ENCODE results near the gene SYNPR. TPM values are rescaled to one million over a fixed set of nuclear protein-coding genes. Genes with fewer than 3 reads are reported as not detected.

SYNPR gene
- total RNA-seq, 1 donor from 2014 or later: not detected

DNA sequence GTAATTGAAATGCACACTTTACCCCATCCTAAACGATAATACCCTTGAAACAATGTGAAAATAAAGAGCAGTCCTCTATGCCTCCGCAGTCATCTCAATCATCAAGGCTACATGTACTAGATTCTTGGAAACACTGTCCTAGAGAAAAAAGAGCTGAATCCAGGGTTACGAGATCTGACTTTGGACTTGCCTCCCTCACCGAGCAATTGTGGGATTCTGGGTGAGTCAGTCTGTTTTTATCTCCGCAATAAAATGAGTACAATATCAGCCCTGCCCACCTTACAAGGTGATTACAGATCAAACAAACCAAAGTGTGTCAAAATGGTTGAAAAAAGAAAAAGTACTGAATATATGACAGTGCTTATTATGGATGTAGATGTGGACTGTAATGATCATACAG lies 222.1 kb downstream of the SYNPR start:
- DNase-seq (ENCODE audit: low spot score): no peak

DNA sequence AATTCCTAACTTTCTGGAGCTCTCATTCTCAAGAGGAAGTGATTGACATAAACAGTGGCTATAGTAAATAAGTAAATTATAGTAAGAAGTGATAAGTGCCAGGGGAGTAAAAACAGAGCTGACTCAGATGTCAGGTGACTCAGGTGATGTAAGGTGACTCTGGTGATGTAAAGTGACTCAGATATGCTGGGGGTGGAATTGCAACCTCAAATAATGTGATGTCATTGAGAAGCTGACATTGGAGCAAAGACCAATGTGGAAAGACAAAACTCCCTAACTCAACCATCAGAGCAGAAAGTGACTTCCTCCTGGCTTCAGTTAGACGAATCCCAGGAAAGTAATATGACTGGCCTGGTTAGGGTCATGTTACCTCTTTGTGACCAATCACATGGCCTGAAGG lies 230.2 kb downstream of the SYNPR start:
- Mint-ChIP-seq H3K4me3 (ENCODE audit: low read depth) (no peak overlapping the region), H3K27ac (no peak overlapping the region), H3K9me3 (no peaks in the 10 kb centered on the region), H3K36me3 (ENCODE audit: low read depth) (no peaks in the 10 kb centered on the region), H3K27me3 (ENCODE audit: low read depth) (no peaks in the 10 kb centered on the region), H3K4me1 (ENCODE audit: low read depth) (no peaks in the 10 kb centered on the region)
- intact Hi-C loops (cut with micrococcal nuclease): no loop called here
- no peak for DNase-seq (ENCODE audit: low spot score)

More for the DNA sequence above, 222.1 kb downstream of the SYNPR start:
- Mint-ChIP-seq H3K4me3 (ENCODE audit: low read depth) (no peak overlapping the region), H3K27ac (no peak overlapping the region), H3K9me3 (no peaks in the 10 kb centered on the region), H3K27me3 (ENCODE audit: low read depth) (no peaks in the 10 kb centered on the region), H3K36me3 (ENCODE audit: low read depth) (no peaks in the 10 kb centered on the region), H3K4me1 (ENCODE audit: low read depth) (no peaks in the 10 kb centered on the region)
- intact Hi-C loops (cut with micrococcal nuclease): no loop called here

DNA sequence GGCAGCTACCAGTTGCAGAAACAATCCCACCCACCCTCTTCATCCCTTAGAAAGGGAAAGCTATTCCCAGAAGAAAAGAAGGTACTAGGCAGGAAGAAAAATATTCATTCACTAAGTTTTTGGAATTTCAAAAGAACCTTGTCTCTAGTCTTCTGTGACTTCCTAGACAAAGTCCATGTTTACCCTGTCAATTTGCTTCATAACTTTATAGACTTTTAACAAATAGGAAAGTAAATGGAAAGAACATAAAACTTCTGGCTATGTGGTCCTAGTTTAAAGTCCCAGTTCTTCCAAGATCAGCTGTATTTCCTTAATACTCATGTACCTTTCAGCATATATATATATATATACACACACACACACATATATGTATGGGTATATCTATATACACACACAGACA lies 230.7 kb downstream of the SYNPR start:
- no peak overlapping the region for H3K27ac Mint-ChIP-seq
- no peaks in the 10 kb centered on the region for H3K27me3 Mint-ChIP-seq (ENCODE audit: low read depth)
- no peaks in the 10 kb centered on the region for H3K9me3 Mint-ChIP-seq
- no peak overlapping the region for H3K4me3 Mint-ChIP-seq (ENCODE audit: low read depth)
- no peaks in the 10 kb centered on the region for H3K36me3 Mint-ChIP-seq (ENCODE audit: low read depth)
- DNase-seq (ENCODE audit: low spot score): no peak
- H3K4me1 Mint-ChIP-seq (ENCODE audit: low read depth): no peaks in the 10 kb centered on the region
- intact Hi-C loops (cut with micrococcal nuclease): no loop called here

DNA sequence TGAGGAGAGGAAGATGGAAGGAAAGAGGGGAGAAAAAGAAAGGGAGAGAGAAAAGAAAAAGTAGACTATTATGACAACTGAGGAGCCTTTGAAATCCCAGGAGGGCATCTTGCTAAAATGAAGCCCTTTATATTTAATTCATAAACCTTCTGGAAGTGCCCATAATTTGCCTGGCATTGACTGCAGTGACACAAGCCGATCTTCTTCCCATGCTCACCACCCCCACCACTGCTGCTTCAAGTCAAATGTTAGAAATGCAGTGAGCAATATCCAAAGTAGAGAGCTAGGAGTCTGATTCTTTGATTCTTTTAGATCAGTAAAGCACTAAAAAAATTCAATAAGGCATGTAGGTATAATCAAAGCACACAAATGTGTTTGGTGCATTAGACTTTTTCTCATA lies 235.7 kb downstream of the SYNPR start:
- intact Hi-C loops (cut with micrococcal nuclease): no loop called here
- Mint-ChIP-seq H3K4me3 (ENCODE audit: low read depth) (no peak overlapping the region), H3K36me3 (ENCODE audit: low read depth) (no peaks in the 10 kb centered on the region), H3K4me1 (ENCODE audit: low read depth) (no peaks in the 10 kb centered on the region), H3K9me3 (no peaks in the 10 kb centered on the region), H3K27ac (no peak overlapping the region), H3K27me3 (ENCODE audit: low read depth) (no peaks in the 10 kb centered on the region)
- no peak for DNase-seq (ENCODE audit: low spot score)

DNA sequence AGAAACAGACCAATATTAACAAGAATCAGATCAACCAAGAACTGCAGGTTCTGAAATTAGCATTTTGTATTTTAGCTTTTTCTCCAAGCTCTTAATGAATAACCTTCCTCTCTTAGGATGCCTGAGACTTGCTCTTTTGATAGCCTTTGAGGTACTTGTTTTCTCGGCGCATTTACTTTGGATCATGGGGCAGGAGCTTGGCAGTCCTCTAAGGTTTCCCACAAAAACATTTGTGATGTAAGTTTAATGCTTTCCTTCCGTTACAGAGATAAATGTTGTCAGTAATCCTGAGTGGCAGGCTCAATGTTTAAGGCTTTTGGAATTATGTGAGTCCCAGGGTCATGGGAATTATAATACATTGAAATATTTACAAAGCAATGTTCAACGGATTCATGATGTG lies 236.6 kb downstream of the SYNPR start:
- no peaks in the 10 kb centered on the region for H3K9me3 Mint-ChIP-seq
- intact Hi-C loops (cut with micrococcal nuclease): no loop called here

DNA sequence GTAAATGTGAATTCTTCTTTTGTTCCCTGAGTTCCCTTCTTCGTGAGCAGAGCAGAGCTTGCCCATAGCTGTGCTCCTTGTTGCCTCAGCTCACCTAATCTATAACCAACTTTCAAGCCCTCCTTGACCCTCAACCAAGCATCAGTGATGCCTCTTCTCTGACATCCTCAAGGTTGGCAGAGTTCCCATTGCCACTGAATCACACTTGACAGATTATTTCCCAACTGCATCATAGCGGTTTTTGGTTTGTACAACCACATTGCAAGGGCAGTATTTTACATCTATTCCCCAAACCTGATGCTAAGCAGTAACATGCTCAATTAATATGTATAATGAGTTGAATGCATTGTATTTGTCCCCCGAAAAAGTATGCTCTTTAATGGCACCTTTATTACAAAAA lies 241.3 kb downstream of the SYNPR start:
- Mint-ChIP-seq H3K9me3 (no peaks in the 10 kb centered on the region), H3K4me1 (ENCODE audit: low read depth) (no peaks in the 10 kb centered on the region), H3K36me3 (ENCODE audit: low read depth) (no peaks in the 10 kb centered on the region), H3K27ac (no peak overlapping the region), H3K27me3 (ENCODE audit: low read depth) (no peaks in the 10 kb centered on the region), H3K4me3 (ENCODE audit: low read depth) (no peak overlapping the region)
- intact Hi-C loops (cut with micrococcal nuclease): no loop called here
- no peak for DNase-seq (ENCODE audit: low spot score)

More for the DNA sequence above, 236.6 kb downstream of the SYNPR start:
- no peak for DNase-seq (ENCODE audit: low spot score)
- Mint-ChIP-seq H3K27ac (no peak overlapping the region), H3K4me3 (ENCODE audit: low read depth) (no peak overlapping the region), H3K27me3 (ENCODE audit: low read depth) (no peaks in the 10 kb centered on the region), H3K4me1 (ENCODE audit: low read depth) (no peaks in the 10 kb centered on the region), H3K36me3 (ENCODE audit: low read depth) (no peaks in the 10 kb centered on the region)

DNA sequence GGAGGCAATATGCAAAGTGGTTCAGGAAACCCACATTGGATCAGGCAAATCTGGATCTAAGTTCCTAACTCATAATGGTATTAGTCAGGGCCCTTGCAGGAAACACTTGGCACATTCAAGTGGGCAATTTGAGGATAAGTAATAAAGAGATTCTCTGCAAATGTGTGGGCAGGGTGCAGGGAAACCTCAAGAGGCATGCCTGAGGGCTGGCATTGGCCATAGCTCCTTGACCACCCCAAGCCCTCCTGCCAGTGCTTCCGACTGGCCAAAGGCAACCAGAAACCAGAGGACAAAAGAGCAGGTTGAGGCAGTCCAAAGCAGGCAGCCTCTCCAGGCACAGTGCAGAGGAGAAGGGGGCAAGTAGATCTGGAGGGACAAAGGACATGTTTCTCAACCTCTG lies 243.5 kb downstream of the SYNPR start:
- Mint-ChIP-seq H3K27ac (no peak overlapping the region), H3K27me3 (ENCODE audit: low read depth) (no peaks in the 10 kb centered on the region), H3K9me3 (no peaks in the 10 kb centered on the region), H3K36me3 (ENCODE audit: low read depth) (no peaks in the 10 kb centered on the region), H3K4me3 (ENCODE audit: low read depth) (no peak overlapping the region), H3K4me1 (ENCODE audit: low read depth) (no peaks in the 10 kb centered on the region)
- intact Hi-C loops (cut with micrococcal nuclease): no loop called here
- no peak for DNase-seq (ENCODE audit: low spot score)

DNA sequence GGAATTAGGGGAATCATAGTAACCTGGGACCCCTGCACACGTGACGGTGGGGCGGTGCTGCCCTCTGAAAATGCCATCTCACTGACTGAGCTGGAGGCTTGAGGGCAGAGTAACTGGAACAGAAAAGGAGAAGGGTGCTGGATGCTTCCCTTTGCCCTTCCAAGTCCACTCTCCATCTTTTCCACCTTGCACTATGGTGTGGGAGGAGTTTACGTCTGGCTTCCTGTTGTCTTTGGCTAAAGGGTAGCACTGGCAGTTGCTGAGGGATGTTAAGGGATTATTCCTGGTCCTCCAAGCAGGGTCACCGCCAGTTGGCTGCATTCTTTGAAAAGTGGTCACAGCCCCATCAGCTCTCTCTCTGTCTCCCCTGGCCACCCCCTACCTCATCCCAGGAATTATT lies 245.0 kb downstream of the SYNPR start:
- Mint-ChIP-seq H3K4me3 (ENCODE audit: low read depth) (no peak overlapping the region), H3K36me3 (ENCODE audit: low read depth) (no peaks in the 10 kb centered on the region), H3K27ac (no peak overlapping the region), H3K4me1 (ENCODE audit: low read depth) (no peaks in the 10 kb centered on the region), H3K27me3 (ENCODE audit: low read depth) (no peaks in the 10 kb centered on the region), H3K9me3 (no peaks in the 10 kb centered on the region)
- DNase-seq (ENCODE audit: low spot score): no peak
- intact Hi-C loops (cut with micrococcal nuclease): no loop called here

DNA sequence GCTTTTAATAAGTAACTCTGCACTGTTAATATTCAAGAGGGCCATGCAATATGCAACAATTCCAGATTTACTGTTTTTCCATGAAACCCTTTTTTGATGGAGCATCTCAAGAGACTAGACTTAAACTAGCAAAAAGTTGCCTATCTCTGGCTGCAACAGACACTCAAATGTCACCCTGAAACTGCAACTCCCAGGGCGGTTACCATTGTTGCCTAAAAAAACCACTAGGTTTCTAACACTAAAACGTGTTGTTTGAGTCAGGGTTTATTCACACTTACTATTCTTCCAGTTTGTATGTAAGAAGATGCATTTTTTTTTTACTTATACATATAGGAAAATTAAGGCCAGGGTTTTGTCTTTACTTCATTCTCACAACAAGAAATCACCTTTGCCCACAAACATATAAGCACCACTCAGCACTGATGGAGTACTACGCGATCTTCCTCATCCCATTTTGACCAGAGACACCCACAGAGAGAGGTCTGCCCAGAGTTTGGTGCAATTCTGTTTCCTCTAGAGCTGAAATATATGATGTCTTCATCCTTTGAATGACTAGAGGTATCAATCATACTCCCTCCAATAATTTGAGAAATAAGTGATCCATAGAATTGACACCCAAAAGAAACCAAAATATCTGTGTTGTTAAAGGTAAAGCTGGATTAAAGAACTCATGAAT lies 250.4 kb downstream of the SYNPR start:
- Mint-ChIP-seq H3K36me3 (ENCODE audit: low read depth) (no peaks in the 10 kb centered on the region), H3K27me3 (ENCODE audit: low read depth) (no peaks in the 10 kb centered on the region), H3K27ac (no peak overlapping the region), H3K4me3 (ENCODE audit: low read depth) (no peak overlapping the region), H3K9me3 (no peaks in the 10 kb centered on the region), H3K4me1 (ENCODE audit: low read depth) (no peaks in the 10 kb centered on the region)
- intact Hi-C loops (cut with micrococcal nuclease): no loop called here
- DNase-seq (ENCODE audit: low spot score): no peak

DNA sequence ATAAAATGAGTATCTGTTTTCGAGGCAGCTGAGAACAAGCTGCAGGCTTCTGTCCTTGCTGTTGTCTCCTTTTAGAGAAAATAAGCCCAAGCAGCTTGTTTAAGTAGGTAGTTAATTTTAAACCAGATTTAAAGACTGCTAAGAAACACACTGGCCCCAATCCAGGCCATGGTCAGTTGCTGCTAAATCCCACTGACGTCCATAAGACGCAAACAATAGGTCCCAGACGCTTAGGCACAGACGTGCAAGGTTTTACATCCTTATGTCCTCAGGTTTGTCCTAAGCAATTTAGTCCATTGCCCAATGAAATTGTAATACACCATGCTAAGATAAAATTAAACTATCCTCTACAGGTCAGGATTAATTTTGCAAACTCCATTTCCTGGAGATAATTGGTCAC lies 254.4 kb downstream of the SYNPR start:
- intact Hi-C loops (cut with micrococcal nuclease): no loop called here
- no peaks in the 10 kb centered on the region for H3K27me3 Mint-ChIP-seq (ENCODE audit: low read depth)
- H3K27ac Mint-ChIP-seq: no peak overlapping the region
- no peak for DNase-seq (ENCODE audit: low spot score)
- H3K4me1 Mint-ChIP-seq (ENCODE audit: low read depth): no peaks in the 10 kb centered on the region
- H3K4me3 Mint-ChIP-seq (ENCODE audit: low read depth): no peak overlapping the region
- no peaks in the 10 kb centered on the region for H3K9me3 Mint-ChIP-seq
- no peaks in the 10 kb centered on the region for H3K36me3 Mint-ChIP-seq (ENCODE audit: low read depth)

DNA sequence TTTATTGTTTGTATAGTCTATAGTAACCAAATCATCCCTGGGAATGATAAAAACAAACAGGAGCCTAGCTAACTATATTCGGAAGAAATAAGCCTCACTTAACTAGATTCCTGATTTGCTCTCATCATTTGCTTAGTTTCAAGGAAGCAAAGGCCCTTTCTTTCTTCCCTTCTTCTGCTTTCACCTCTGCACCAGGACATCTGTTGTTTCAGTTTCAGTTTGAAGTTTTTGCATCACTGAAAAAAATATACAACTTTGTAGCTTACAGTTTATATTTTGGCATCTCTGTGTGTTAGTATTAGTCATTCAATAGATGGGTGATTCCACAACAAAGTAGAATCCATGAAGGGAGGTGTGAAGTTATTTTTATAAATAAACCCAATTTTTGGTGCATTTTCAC lies 260.8 kb downstream of the SYNPR start:
- no peaks in the 10 kb centered on the region for H3K27me3 Mint-ChIP-seq (ENCODE audit: low read depth)
- no peaks in the 10 kb centered on the region for H3K9me3 Mint-ChIP-seq
- H3K4me3 Mint-ChIP-seq (ENCODE audit: low read depth): no peak overlapping the region
- H3K4me1 Mint-ChIP-seq (ENCODE audit: low read depth): no peaks in the 10 kb centered on the region
- intact Hi-C loops (cut with micrococcal nuclease): no loop called here
- no peak for DNase-seq (ENCODE audit: low spot score)
- H3K36me3 Mint-ChIP-seq (ENCODE audit: low read depth): no peaks in the 10 kb centered on the region
- no peak overlapping the region for H3K27ac Mint-ChIP-seq

DNA sequence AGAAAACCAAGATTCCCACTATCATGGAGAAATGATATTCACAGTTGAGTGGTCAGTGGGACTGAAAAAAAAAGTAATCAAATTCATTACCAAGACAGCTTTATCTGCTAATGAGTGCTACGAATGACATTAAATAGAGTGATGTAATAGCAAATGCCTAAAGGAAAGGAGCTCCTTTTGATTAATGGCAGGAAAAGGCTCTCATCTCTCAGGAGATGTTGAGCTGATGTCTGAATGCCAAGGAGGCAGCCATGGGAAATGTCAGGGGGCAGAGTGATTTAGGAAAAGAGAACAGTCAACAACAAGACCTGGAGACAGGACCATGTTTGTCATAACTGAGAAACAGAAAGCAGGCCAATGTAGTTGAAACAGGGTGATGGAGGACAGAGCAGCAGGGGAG lies 277.7 kb downstream of the SYNPR start:
- no peak for DNase-seq (ENCODE audit: low spot score)
- no peaks in the 10 kb centered on the region for H3K36me3 Mint-ChIP-seq (ENCODE audit: low read depth)
- H3K9me3 Mint-ChIP-seq: no peaks in the 10 kb centered on the region
- no peak overlapping the region for H3K4me3 Mint-ChIP-seq (ENCODE audit: low read depth)
- intact Hi-C loops (cut with micrococcal nuclease): no loop called here
- no peaks in the 10 kb centered on the region for H3K27me3 Mint-ChIP-seq (ENCODE audit: low read depth)
- H3K27ac Mint-ChIP-seq: no peak overlapping the region
- no peaks in the 10 kb centered on the region for H3K4me1 Mint-ChIP-seq (ENCODE audit: low read depth)

DNA sequence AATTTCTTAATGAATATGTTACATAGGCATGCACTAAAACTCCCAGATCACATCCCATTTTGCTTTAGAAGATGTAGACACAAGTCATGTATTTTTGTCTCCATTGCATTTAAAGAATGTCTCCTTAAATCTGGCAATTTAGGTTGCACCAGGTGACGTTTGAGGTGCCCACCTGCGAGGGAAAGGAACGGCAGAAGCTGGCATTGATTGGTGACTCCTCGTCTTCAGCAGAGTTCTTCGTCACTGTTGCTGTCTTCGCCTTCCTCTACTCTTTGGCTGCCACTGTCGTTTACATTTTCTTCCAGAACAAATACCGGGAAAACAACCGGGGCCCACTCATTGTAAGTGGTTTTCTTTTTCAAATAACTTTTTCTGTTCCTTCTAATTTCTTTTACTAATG lies 278.3 kb downstream of the SYNPR start:
- Mint-ChIP-seq H3K36me3 (ENCODE audit: low read depth) (no peaks in the 10 kb centered on the region), H3K4me1 (ENCODE audit: low read depth) (no peaks in the 10 kb centered on the region), H3K9me3 (no peaks in the 10 kb centered on the region), H3K27ac (no peak overlapping the region), H3K27me3 (ENCODE audit: low read depth) (no peaks in the 10 kb centered on the region), H3K4me3 (ENCODE audit: low read depth) (no peak overlapping the region)
- no peak for DNase-seq (ENCODE audit: low spot score)
- intact Hi-C loops (cut with micrococcal nuclease): no loop called here

DNA sequence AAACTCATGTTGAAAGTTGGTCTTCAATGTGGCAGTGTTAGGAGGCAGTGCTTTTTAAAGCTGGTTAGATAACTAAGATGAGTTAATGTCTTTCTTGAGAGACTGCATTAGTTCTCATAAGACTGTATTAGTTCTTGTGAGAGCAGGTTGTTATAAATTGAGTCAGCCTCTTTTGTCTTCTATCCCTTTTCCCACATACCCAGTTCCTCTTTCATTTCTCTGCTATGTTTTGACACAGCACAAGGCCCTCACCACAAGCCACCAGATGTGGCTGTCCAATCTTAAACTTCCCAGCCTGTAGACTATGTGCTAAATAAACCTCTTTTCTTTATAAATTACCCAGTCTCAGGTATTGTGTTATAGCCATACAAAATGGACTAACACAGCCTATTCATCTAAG lies 279.8 kb downstream of the SYNPR start:
- Mint-ChIP-seq H3K9me3 (no peaks in the 10 kb centered on the region), H3K4me3 (ENCODE audit: low read depth) (no peak overlapping the region), H3K27ac (no peak overlapping the region), H3K4me1 (ENCODE audit: low read depth) (no peaks in the 10 kb centered on the region), H3K36me3 (ENCODE audit: low read depth) (no peaks in the 10 kb centered on the region), H3K27me3 (ENCODE audit: low read depth) (no peaks in the 10 kb centered on the region)
- no peak for DNase-seq (ENCODE audit: low spot score)
- intact Hi-C loops (cut with micrococcal nuclease): no loop called here
